B cell (primary cell): ENCODE results near the gene PAM16.

Experiments
- EZH2 ChIP-seq: IDR thresholded peaks from 2 replicates; pipeline ENCODE4 v1.6.1; 2012; ENCODE audit warnings: borderline replicate concordance, low read depth, mild to moderate bottlenecking, moderate library complexity, low read length; ENCODE audit not compliant: insufficient read depth, poor library complexity, severe bottlenecking
- TF ChIP-seq, protein P1 (sequence below): fragments of 200-600 bp; IDR thresholded peaks from one replicate; pipeline ENCODE4 v1.8.0; 2022; ENCODE audit warnings: antibody characterized with exemption, mild to moderate bottlenecking

DNA sequence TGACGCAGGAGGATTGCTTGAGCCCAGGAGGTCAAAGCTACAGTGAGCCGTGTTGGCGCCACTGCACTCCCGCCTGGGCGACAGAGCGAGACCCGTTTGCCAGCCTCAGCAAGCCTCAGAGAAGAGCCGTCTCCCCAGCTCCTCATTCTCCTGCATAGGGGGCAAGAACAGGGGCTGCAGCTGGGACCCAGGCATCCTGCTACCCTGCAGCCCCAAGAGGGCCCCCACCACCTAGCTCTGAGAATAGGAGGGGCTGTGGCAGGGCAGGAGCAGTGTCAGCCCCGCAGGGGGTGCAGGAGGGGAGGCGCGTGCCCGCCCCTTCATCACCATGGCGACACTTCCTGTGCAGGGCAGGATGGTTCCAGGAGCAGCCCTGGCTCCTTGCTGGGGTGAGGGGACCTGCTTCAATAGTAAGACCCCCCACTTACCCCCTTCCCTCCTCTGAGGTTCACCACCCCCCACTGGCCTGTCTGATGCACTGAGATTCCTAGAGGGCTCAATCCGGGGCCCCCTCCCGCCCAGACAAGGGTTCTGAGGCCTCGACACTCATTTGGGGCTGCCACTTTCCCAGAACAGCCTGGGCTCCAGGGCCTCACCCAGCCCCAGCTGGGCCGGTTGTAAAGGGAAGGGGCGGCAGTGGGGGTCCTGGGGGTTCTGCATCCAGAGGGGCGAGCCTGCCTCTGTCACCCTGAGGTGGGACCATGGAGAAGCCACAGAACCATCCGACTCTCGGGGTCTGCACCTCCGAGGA lies 40.7 kb upstream of the PAM16 start:
- TF ChIP-seq, protein P1, sequence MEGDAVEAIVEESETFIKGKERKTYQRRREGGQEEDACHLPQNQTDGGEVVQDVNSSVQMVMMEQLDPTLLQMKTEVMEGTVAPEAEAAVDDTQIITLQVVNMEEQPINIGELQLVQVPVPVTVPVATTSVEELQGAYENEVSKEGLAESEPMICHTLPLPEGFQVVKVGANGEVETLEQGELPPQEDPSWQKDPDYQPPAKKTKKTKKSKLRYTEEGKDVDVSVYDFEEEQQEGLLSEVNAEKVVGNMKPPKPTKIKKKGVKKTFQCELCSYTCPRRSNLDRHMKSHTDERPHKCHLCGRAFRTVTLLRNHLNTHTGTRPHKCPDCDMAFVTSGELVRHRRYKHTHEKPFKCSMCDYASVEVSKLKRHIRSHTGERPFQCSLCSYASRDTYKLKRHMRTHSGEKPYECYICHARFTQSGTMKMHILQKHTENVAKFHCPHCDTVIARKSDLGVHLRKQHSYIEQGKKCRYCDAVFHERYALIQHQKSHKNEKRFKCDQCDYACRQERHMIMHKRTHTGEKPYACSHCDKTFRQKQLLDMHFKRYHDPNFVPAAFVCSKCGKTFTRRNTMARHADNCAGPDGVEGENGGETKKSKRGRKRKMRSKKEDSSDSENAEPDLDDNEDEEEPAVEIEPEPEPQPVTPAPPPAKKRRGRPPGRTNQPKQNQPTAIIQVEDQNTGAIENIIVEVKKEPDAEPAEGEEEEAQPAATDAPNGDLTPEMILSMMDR, result no peak
- TF ChIP-seq EZH2, result no peak
